Smooth muscle cell of the coronary artery (primary cell): Measurements from ENCODE around the gene MYH7. TPM values are rescaled to one million over a fixed set of nuclear protein-coding genes. Genes with fewer than 3 reads are reported as not detected.

Experiments used
- total RNA-seq: library from RNA; depleted of rRNA; stranded (reverse); fragments of >200 nt; gene quantifications from 2 replicates; pipeline ENCODE4 v1.2.3, GENCODE V29; 2014; ENCODE audit warnings: low replicate concordance

MYH7 gene
- total RNA-seq: 1.1 TPM in 1 of 2 replicates, not detected in the other

GRCh38 chr14:23435543-23436326, at the start of gene MYH7:
MYH7 (minus strand) TSS chr14:23435660; CDS start chr14:23433732, 1,928 bp downstream.

GRCh38 chr14:23469127-23469905, 33.9 kb upstream of the MYH7 start, which contains the start of gene NGDN:
NGDN (plus strand) TSS chr14:23469703; CDS start chr14:23469716, 13 bp downstream.

GRCh38 chr14:23407516-23408306, 27.7 kb downstream of the MYH7 start, which contains the start of gene MYH6:
MYH6 (minus strand) TSS chr14:23408273; CDS start chr14:23407223, 1,050 bp downstream.

GRCh38 chr14:23376482-23377197, 58.8 kb downstream of the MYH7 start, which contains the start of gene CMTM5:
CMTM5 (plus strand) TSS chr14:23377046; CDS start chr14:23377252, 206 bp downstream.

GRCh38 chr14:23372509-23372908, 63.0 kb downstream of the MYH7 start, which contains the start of gene IL25:
IL25 (plus strand) TSS chr14:23372809.

GRCh38 chr14:23365036-23365731, 70.3 kb downstream of the MYH7 start, which contains the start of gene EFS:
EFS (minus strand) TSS chr14:23365172; CDS start chr14:23365025, 147 bp downstream.

Other genes with a start within 250 kb of the MYH7 start
- not detected in 2 replicates for gene RNF212B, start 197.7 kb downstream of the MYH7 start, total RNA-seq
- 3.4 and 3.6 TPM in 2 replicates for gene HOMEZ, start 149.5 kb downstream of the MYH7 start, total RNA-seq
- 1.6 and 2.2 TPM in 2 replicates for gene PPP1R3E, start 132.8 kb downstream of the MYH7 start, total RNA-seq
- 16.4 and 17.8 TPM in 2 replicates for gene BCL2L2, start 128.8 kb downstream of the MYH7 start, total RNA-seq
- gene PABPN1, start 114.2 kb downstream of the MYH7 start, total RNA-seq: 76.1 and 118 TPM in 2 replicates
- 17.3 and 19.0 TPM in 2 replicates for gene SLC22A17, start 82.8 kb downstream of the MYH7 start, total RNA-seq
- 1.1 and 4.9 TPM in 2 replicates for gene EFS, start 70.5 kb downstream of the MYH7 start, total RNA-seq
- not detected in 2 replicates for gene IL25, start 62.9 kb downstream of the MYH7 start, total RNA-seq
- not detected in 2 replicates for gene CMTM5, start 58.6 kb downstream of the MYH7 start, total RNA-seq
- gene MYH6, start 27.4 kb downstream of the MYH7 start, total RNA-seq: under 0.01 TPM in 1 of 2 replicates, not detected in the other
- gene NGDN, start 34.0 kb upstream of the MYH7 start, total RNA-seq: 39.4 and 57.1 TPM in 2 replicates
- gene ZFHX2, start 116.1 kb upstream of the MYH7 start, total RNA-seq: 0.08 and 0.35 TPM in 2 replicates
- 10.6 and 22.3 TPM in 2 replicates for gene THTPA, start 120.6 kb upstream of the MYH7 start, total RNA-seq
- gene AP1G2, start 132.1 kb upstream of the MYH7 start, total RNA-seq: 6.5 and 7.7 TPM in 2 replicates
- gene JPH4, start 143.1 kb upstream of the MYH7 start, total RNA-seq: not detected in 2 replicates
- 0.08 and 0.12 TPM in 2 replicates for gene DHRS2, start 200.7 kb upstream of the MYH7 start, total RNA-seq